GM12865 (cell line): ENCODE data around the gene C1orf56.
"Not testable (repeated sequence)": the region's sequence is repeated elsewhere in the genome, so short reads cannot be mapped to it uniquely, and the experiment has no call there.

Experiments used
- DNase-seq: peaks from one replicate; pipeline ENCODE4 v3.0.0; 2010; ENCODE audit warnings: low read depth
- H3K4me3 ChIP-seq: 2 replicates; pipeline ENCODE4 v1.5.1; 2011; ENCODE audit warnings: mild to moderate bottlenecking, low read depth, low read length, control low read depth
- TF ChIP-seq, protein P1 (sequence below): IDR thresholded peaks from 2 replicates; pipeline ENCODE4 v1.5.1; 2011; ENCODE audit warnings: low read length, control low read depth, low read depth, inconsistent platforms; ENCODE audit not compliant: insufficient read depth; ENCODE audit errors: missing control alignments

C1orf56 gene

GRCh38 chr1:151070474-151071276 is 23.1 kb downstream of the C1orf56 start, which contains the start of gene GABPB2:
GABPB2 (plus strand) TSS chr1:151070761; CDS start chr1:151088190, 17,429 bp downstream.
- TF ChIP-seq, protein P1, sequence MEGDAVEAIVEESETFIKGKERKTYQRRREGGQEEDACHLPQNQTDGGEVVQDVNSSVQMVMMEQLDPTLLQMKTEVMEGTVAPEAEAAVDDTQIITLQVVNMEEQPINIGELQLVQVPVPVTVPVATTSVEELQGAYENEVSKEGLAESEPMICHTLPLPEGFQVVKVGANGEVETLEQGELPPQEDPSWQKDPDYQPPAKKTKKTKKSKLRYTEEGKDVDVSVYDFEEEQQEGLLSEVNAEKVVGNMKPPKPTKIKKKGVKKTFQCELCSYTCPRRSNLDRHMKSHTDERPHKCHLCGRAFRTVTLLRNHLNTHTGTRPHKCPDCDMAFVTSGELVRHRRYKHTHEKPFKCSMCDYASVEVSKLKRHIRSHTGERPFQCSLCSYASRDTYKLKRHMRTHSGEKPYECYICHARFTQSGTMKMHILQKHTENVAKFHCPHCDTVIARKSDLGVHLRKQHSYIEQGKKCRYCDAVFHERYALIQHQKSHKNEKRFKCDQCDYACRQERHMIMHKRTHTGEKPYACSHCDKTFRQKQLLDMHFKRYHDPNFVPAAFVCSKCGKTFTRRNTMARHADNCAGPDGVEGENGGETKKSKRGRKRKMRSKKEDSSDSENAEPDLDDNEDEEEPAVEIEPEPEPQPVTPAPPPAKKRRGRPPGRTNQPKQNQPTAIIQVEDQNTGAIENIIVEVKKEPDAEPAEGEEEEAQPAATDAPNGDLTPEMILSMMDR, result peak; percentile 98
- H3K4me3 ChIP-seq, result peak within 1 kb of the TSS; percentile 97
- DNase-seq, result peak; percentile 96

DNA sequence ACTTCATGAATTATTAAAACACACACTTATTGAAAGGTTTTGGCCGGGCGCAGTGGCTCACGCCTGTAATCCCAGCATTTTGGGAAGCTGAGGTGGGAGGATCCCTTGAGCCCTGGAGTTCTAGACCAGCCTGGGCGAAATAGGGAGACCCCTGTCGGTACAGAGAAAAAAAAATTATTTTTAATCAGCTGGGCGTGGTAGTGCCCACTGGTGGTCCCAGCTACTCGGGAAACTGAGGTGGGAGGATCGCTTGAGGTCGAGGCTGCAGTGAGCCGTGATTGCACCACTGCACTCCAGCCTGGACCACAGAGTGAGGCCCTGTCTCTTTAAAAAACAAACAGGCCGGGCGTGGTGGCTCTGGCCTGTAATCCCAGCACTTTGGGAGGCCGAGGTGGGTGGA is 24.7 kb downstream of the C1orf56 start:
- DNase-seq, result no peak
- TF ChIP-seq, protein P1, result no peak
- no peak overlapping the region for H3K4me3 ChIP-seq

DNA sequence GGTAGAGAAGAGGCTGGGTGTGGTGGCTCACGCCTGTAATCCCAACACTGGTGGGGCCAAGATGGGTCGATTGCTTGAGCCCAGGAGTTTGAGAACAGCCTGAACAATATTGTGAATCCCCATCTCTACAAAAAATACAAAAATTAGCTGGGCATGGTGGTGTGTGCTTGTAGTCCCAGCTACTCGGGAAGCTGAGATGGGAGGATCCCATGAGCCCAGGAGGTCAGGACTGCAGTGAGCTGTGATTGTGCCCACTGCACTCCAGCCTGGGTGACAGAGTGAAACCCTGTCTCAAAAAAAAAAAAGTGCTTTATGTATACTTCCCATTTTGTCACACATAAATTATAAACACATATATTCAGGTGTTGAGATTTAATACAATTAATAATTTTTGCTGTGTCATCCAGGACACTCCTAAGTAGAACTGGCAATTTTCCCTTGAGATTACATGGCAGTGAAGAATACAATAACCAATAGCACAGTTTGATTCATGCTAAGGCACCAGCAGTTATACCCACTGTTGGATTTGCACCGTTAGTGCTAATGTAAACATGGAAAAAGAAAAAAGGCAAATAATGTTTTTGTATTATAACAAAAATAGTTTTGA is 38.5 kb downstream of the C1orf56 start:
- H3K4me3 ChIP-seq, result no peak overlapping the region
- no peak for DNase-seq
- TF ChIP-seq, protein P1, result no peak

GRCh38 chr1:151097426-151097825 is 49.9 kb downstream of the C1orf56 start:
- not testable (repeated sequence) for DNase-seq

DNA sequence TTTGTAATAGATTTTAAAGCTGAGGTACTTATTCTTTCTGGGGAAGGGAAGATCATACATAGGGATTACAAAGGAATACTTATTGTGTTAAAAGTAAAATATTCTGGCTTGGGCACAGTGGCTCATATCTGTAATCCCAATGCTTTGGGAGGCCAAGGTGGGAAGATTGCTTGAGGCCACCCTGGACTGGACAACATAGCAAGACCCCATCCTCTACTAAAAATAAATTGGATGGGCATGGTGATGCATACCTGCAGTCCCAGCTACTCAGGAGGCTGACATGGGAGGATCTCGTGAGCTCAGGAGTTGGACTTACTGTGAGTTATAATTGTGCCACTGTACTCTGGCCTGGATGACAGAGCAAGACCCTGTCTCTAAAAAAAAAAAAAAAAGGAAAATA is 50.6 kb downstream of the C1orf56 start:
- TF ChIP-seq, protein P1, result no peak
- DNase-seq, result no peak
- no peak overlapping the region for H3K4me3 ChIP-seq

More at GRCh38 chr1:151097426-151097825, 49.9 kb downstream of the C1orf56 start:
- H3K4me3 ChIP-seq, result not testable (repeated sequence)
